T-helper 17 cell (primary cell): ENCODE measurements around the gene OTUB1. TPM values are rescaled to one million over a fixed set of nuclear protein-coding genes. Genes with fewer than 3 reads are reported as not detected.
A peak's percentile ranks its signal among the peaks of the same experiment; 100 is the strongest.
"Not testable (repeated sequence)": the region's sequence is repeated elsewhere in the genome, so short reads cannot be mapped to it uniquely, and the experiment has no call there.

Experiments used
- ATAC-seq: fragments of 150-1000 bp; cut with Tn5 transposase; 2 replicates; pipeline ENCODE4 v1.10.0; 2021; ENCODE audit warnings: mild to moderate bottlenecking, moderate library complexity
- DNase-seq, 3 donors: peaks; one replicate each; pipeline versions ENCODE4 v3.0.0 to v3.0.0-alpha.2; 2020 to 2021
- H3K9me3 ChIP-seq: one replicate; pipeline ENCODE4 v1.7.0; 2013; ENCODE audit warnings: low read length, mild to moderate bottlenecking; ENCODE audit not compliant: control insufficient read depth, poor library complexity, severe bottlenecking
- H3K27ac Mint-ChIP-seq: one replicate; pipeline ENCODE4 v1.8.0; 2022; ENCODE audit warnings: mild to moderate bottlenecking, moderate library complexity, mixed read lengths
- H3K27me3 Mint-ChIP-seq: one replicate; pipeline ENCODE4 v1.8.0; 2022; ENCODE audit warnings: mixed read lengths
- H3K36me3 Mint-ChIP-seq: one replicate; pipeline ENCODE4 v1.8.0; 2022; ENCODE audit warnings: low read depth, mixed read lengths
- H3K4me1 Mint-ChIP-seq: one replicate; pipeline ENCODE4 v1.8.0; 2022; ENCODE audit warnings: mild to moderate bottlenecking, mixed read lengths
- H3K4me3 Mint-ChIP-seq: one replicate; pipeline ENCODE4 v1.8.0; 2022; ENCODE audit warnings: mild to moderate bottlenecking, moderate library complexity, mixed read lengths
- total RNA-seq, 4 donors: library from RNA in 2 of 4; stranded (reverse) in 2 of 4; gene quantifications; one replicate each; pipeline ENCODE4 v1.2.3 and lab custom pipeline; 2022 to 2026

OTUB1 gene
- total RNA-seq, 2 donors from 2014 or later = 62.2 to 65.1 TPM

DNA sequence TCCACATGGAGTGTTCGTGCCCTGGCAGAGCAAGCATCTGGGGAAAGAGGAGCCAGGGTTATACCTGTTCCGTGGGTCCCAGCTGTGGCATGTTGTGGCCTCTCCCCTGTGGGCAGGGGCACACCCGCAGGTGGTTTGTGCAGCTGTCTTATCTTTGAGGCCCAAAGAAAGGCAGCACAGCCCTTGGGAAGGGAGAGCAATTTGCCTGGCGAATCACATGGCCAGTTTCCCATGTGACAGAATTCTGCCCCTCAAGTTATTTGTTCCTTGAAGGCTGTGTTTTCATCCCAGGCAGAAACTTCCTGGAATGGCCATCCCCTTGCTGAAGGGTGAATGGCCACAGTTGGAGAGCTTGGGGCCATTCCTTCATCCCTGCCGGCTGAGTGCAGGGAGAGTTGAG, 28.2 kb upstream of the OTUB1 start:
- peaks cover 5% of the 10 kb centered on the region for H3K36me3 Mint-ChIP-seq
- no peak overlapping the region for H3K27ac Mint-ChIP-seq
- no peak overlapping the region for H3K4me3 Mint-ChIP-seq
- no peak for DNase-seq
- H3K27me3 Mint-ChIP-seq = no peaks in the 10 kb centered on the region
- peaks cover 12% of the 10 kb centered on the region for H3K4me1 Mint-ChIP-seq
- H3K9me3 ChIP-seq = no peaks in the 10 kb centered on the region
- no peak for ATAC-seq

- peaks cover 10% of the 10 kb centered on the region for H3K4me1 Mint-ChIP-seq
Measured at GRCh38 chr11:63961608-63962412, 24.4 kb upstream of the OTUB1 start.

GRCh38 chr11:63963895-63964294, 22.3 kb upstream of the OTUB1 start:
- not testable (repeated sequence) for H3K27ac Mint-ChIP-seq, H3K36me3 Mint-ChIP-seq, H3K9me3 ChIP-seq, H3K4me1 Mint-ChIP-seq, DNase-seq, H3K27me3 Mint-ChIP-seq, H3K4me3 Mint-ChIP-seq, ATAC-seq

More at GRCh38 chr11:63961608-63962412, 24.4 kb upstream of the OTUB1 start:
- DNase-seq (no peak), ATAC-seq (peak; percentile 65)
- no peaks in the 10 kb centered on the region for H3K36me3 Mint-ChIP-seq
- H3K27ac Mint-ChIP-seq = peak overlapping the region; percentile 60
- no peaks in the 10 kb centered on the region for H3K9me3 ChIP-seq
- peak overlapping the region; percentile 80 for H3K4me3 Mint-ChIP-seq
- no peaks in the 10 kb centered on the region for H3K27me3 Mint-ChIP-seq

GRCh38 chr11:63966444-63966843, 19.8 kb upstream of the OTUB1 start:
- Mint-ChIP-seq H3K36me3 (no peaks in the 10 kb centered on the region), H3K4me3 (no peak overlapping the region), H3K4me1 (peaks cover 4% of the 10 kb centered on the region), H3K27ac (no peak overlapping the region), H3K27me3 (peaks cover 8% of the 10 kb centered on the region)
- no peaks in the 10 kb centered on the region for H3K9me3 ChIP-seq
- DNase-seq = no peak
- no peak for ATAC-seq

- H3K36me3 Mint-ChIP-seq = no peaks in the 10 kb centered on the region
- H3K9me3 ChIP-seq = no peaks in the 10 kb centered on the region
- no peak for ATAC-seq
Measured at GRCh38 chr11:63969461-63969860, 16.8 kb upstream of the OTUB1 start.

GRCh38 chr11:63970902-63971301, 15.3 kb upstream of the OTUB1 start:
- no peak for DNase-seq
- Mint-ChIP-seq H3K4me1 (peaks cover 10% of the 10 kb centered on the region), H3K27me3 (peaks cover 8% of the 10 kb centered on the region)

More at GRCh38 chr11:63969461-63969860, 16.8 kb upstream of the OTUB1 start:
- H3K27ac Mint-ChIP-seq = no peak overlapping the region
- no peak for DNase-seq
- H3K4me1 Mint-ChIP-seq = peaks cover 4% of the 10 kb centered on the region
- no peak overlapping the region for H3K4me3 Mint-ChIP-seq
- peaks cover 8% of the 10 kb centered on the region for H3K27me3 Mint-ChIP-seq

DNA sequence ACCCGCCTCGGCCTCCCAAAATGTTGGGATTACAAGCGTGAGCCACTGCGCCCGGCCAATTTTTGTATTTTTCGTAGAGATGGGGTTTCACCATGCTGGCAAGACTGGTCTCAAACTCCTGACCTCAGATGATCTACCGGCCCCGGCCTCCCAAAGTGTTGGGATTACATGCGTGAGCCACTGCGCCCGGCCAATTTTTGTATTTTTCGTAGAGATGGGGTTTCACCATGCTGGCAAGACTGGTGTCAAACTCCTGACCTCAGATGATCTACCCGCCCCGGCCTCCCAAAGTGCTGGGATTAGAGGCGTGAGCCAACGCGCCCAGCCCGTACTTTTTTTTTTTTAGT, 12.4 kb upstream of the OTUB1 start:
- not testable (repeated sequence) for H3K27me3 Mint-ChIP-seq, DNase-seq, ATAC-seq, H3K9me3 ChIP-seq, H3K36me3 Mint-ChIP-seq
- H3K4me3 Mint-ChIP-seq = peak overlapping the region; percentile 99
- H3K27ac Mint-ChIP-seq = peak overlapping the region; percentile 95
- peaks cover 21% of the 10 kb centered on the region for H3K4me1 Mint-ChIP-seq

More at GRCh38 chr11:63970902-63971301, 15.3 kb upstream of the OTUB1 start:
- ATAC-seq = no peak
- H3K9me3 ChIP-seq = no peaks in the 10 kb centered on the region
- no peak overlapping the region for H3K4me3 Mint-ChIP-seq
- no peak overlapping the region for H3K27ac Mint-ChIP-seq
- no peaks in the 10 kb centered on the region for H3K36me3 Mint-ChIP-seq

DNA sequence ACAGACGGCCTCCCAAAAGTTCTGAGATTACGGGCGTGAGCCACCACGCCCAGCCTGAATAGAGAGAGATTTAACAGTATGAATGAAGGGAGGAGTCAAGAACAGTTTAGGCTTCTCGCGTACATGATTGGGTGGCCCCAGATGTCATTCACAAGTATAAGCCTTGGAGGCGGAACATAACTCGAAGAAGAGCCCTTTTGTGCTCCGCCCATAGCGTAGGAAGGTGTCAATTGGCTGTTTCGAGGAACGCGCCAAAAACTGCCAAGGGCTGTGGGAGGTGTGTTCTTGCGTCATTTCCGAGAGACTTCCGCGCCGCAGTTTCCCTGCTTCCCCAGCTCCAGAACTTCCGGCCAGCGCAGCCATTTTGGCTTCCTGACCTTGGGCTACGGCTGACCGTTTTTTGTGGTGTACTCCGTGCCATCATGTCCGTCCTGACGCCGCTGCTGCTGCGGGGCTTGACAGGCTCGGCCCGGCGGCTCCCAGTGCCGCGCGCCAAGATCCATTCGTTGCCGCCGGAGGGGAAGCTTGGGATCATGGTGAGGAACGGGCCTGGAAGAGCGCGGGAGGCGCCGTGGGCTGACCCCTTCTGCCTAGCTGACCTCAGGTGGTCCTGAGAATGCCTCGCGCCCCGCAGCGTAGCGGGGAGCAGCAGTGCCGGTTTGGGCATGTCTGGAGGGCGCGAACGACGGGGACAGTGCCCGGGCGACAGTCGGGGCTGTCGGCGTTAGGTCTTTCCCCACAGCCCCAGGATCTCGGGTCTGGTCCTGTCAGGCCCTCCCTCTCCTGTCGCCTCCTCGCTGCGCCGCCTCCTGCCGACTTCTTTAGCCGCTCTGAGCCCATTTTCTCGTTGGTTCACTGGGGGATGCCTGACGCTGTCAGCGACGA, 11.7 kb upstream of the OTUB1 start, which contains the start of gene COX8A:
Gene COX8A, plus strand, starts transcription at position 362 of the 885 bp plus-strand sequence. Its CDS starts 61 bp downstream, at position 423.
- DNase-seq = peak; percentile 81 to 90 (median 85)
- peaks cover 3% of the 10 kb centered on the region for H3K27me3 Mint-ChIP-seq
- no peaks in the 10 kb centered on the region for H3K9me3 ChIP-seq
- peak within 1 kb of the TSS; percentile 99 for H3K4me3 Mint-ChIP-seq
- no peaks in the 10 kb centered on the region for H3K36me3 Mint-ChIP-seq
- H3K27ac Mint-ChIP-seq = peak within 1 kb of the TSS; percentile 95
- peaks cover 21% of the 10 kb centered on the region for H3K4me1 Mint-ChIP-seq
- peak; percentile 99 for ATAC-seq

- Mint-ChIP-seq H3K4me3 (no peak overlapping the region), H3K4me1 (peaks cover 21% of the 10 kb centered on the region), H3K27ac (peak overlapping the region; percentile 16), H3K27me3 (no peaks in the 10 kb centered on the region), H3K36me3 (no peaks in the 10 kb centered on the region)
- DNase-seq (no peak), ATAC-seq (no peak)
- H3K9me3 ChIP-seq = no peaks in the 10 kb centered on the region
Measured at GRCh38 chr11:63978551-63979239, 7.5 kb upstream of the OTUB1 start.

DNA sequence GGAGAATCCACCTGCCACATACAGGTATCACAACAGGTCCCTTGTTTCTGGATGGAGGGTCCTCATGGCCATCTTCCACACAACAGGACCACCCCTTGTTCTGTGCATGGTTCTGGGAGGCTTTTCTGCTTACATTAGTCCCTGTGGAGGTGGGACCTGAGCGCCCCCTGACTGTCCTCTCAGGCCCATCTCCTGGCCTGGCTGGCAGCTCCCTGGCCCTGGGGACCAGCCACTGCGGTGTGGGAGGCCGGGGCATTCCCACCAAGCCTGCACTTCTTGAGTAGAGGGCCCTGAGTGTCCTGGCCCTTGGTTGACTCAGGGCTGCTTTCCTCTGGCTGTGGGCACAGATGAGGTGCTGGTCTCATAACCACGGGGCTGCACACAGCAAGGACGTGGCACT, 6.8 kb upstream of the OTUB1 start:
- peaks cover 17% of the 10 kb centered on the region for H3K4me1 Mint-ChIP-seq
- ATAC-seq (no peak), DNase-seq (no peak)
- H3K4me3 Mint-ChIP-seq = no peak overlapping the region
- no peaks in the 10 kb centered on the region for H3K27me3 Mint-ChIP-seq
- no peaks in the 10 kb centered on the region for H3K36me3 Mint-ChIP-seq
- no peaks in the 10 kb centered on the region for H3K9me3 ChIP-seq
- peak overlapping the region; percentile 37 for H3K27ac Mint-ChIP-seq

DNA sequence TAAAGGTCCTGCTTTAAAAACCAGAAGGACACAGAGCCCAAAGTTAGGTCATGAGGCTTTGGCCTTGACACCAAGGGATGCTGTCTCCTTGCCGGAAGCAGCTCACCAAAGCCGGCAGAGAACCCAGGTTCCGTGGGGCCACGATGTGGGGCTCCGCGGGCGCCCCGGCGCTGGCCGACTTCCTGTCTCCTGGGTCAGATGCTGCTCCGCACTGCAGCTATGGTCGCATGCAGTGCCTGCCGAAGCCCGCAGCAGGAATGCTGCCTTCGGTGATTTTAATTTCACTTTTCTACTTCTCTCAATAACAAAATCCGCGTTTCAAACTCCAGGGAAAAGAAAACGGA, 454 bp upstream of the OTUB1 start:
- ATAC-seq = peak; percentile 84
- H3K4me1 Mint-ChIP-seq = peaks cover 24% of the 10 kb centered on the region
- DNase-seq = peak; percentile 45 to 57 (median 49)
- H3K9me3 ChIP-seq = no peaks in the 10 kb centered on the region
- H3K27ac Mint-ChIP-seq = peak overlapping the region; percentile 97
- peak overlapping the region; percentile 98 for H3K4me3 Mint-ChIP-seq
- H3K36me3 Mint-ChIP-seq = peaks cover 2% of the 10 kb centered on the region
- no peaks in the 10 kb centered on the region for H3K27me3 Mint-ChIP-seq

DNA sequence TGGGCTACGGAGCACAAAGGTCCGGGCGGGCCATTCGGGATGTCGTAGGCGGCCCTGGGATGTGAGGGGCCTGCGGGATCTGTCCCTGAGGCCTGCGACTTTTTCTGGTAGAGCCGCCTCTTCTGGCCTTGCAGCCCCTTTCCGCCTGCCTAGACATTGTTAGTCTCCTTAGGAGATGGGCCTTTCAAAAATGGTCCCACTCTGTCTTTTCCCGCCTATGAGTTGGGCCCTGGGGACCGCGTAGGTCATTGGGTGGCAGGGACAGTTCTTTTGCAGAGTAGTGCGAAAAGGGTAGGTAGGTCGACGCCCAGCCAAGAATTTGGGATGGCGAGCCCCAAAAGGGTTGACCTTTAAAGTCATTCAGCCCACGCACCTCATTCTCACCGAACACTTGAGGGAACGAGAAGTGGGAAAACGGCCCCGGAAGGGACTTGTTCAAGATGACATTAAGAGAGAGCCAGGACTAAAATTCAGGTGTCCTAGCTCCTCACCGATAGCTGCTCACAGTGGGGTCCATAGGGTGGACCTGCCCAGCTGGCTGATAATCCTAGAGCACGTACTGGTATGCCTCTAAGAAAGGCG, 785 bp downstream of the OTUB1 start:
- ATAC-seq = no peak
- Mint-ChIP-seq H3K36me3 (peaks cover 2% of the 10 kb centered on the region), H3K4me1 (peaks cover 28% of the 10 kb centered on the region), H3K4me3 (peak overlapping the region; percentile 98), H3K27ac (peak overlapping the region; percentile 76), H3K27me3 (no peaks in the 10 kb centered on the region)
- no peak for DNase-seq
- no peaks in the 10 kb centered on the region for H3K9me3 ChIP-seq
